SK-N-SH (cell line): ENCODE data around the gene ZNF747. TPM values are rescaled to one million over a fixed set of nuclear protein-coding genes. Genes with fewer than 3 reads are reported as not detected.

Experiments
- CTCF ChIA-PET: fragments of 300-600, 350-600 bp; formaldehyde crosslinking; extraction: SDS; loops from one replicate; lab custom pipeline; 2021; lab: Yijun Ruan, JAX
- POLR2A ChIA-PET: fragments of 350-600 bp; sonication (Branson Sonifier 250); formaldehyde crosslinking; extraction: SDS; loops from one replicate; lab custom pipeline; 2020; ENCODE audit warnings: antibody characterized with exemption, inconsistent platforms; lab: Yijun Ruan, JAX
- DNase-seq: peaks from one replicate; pipeline ENCODE4 v3.0.0; 2012
- H2AFZ ChIP-seq: fragments of 200-600 bp; sonication (generic); 2 replicates; pipeline ENCODE4 v1.8.1; 2016; ENCODE audit warnings: antibody characterized with exemption, mild to moderate bottlenecking, low read depth
- H3F3A ChIP-seq: fragments of 200-600 bp; sonication (generic); replicated peaks from 2 replicates; pipeline ENCODE3; 2016; ENCODE audit warnings: antibody characterized with exemption, mild to moderate bottlenecking; ENCODE audit not compliant: insufficient read depth
- H3K27ac ChIP-seq, 2 experiments: fragments of 200-500 bp in 1 of 2; fragments of 200-600 bp in 1 of 2; sonication (Bioruptor generic) in 1 of 2; sonication (generic), shearing (Covaris generic) in 1 of 2; 2 replicates each; pipeline versions ENCODE4 v1.5.1 to v1.6.1; 2014 to 2016; ENCODE audit warnings: low read depth in 2 of 2, inconsistent platforms in 1 of 2, low read length in 1 of 2, mild to moderate bottlenecking in 1 of 2, mixed read lengths in 1 of 2
- H3K27me3 ChIP-seq: fragments of 200-600 bp; sonication (generic), shearing (Covaris generic); 2 replicates; pipeline ENCODE4 v1.6.1; 2016; ENCODE audit warnings: mixed run types; ENCODE audit not compliant: insufficient read depth
- H3K36me3 ChIP-seq, 2 experiments: fragments of 200-500 bp in 1 of 2; fragments of 200-600 bp in 1 of 2; sonication (Bioruptor generic) in 1 of 2; sonication (generic) in 1 of 2; replicated peaks in 1 of 2; 2 replicates each; pipeline versions ENCODE3 to v1.5.1; 2014 to 2016; ENCODE audit warnings: low read length in 1 of 2, mild to moderate bottlenecking in 1 of 2; ENCODE audit not compliant: insufficient read depth in 2 of 2, control insufficient read depth in 1 of 2
- H3K4me1 ChIP-seq, 2 experiments: fragments of 200-500 bp in 1 of 2; fragments of 200-600 bp in 1 of 2; sonication (Bioruptor generic) in 1 of 2; sonication (generic), shearing (Covaris generic) in 1 of 2; 2 replicates each; pipeline versions ENCODE4 v1.5.1 to v1.6.1; 2014 to 2016; ENCODE audit warnings: low read depth in 1 of 2, low read length in 1 of 2, mixed run types in 1 of 2; ENCODE audit not compliant: insufficient read depth in 2 of 2, control insufficient read depth in 1 of 2
- H3K4me2 ChIP-seq: fragments of 200-600 bp; sonication (generic), shearing (Covaris generic); 2 replicates; pipeline ENCODE4 v1.6.1; 2017; ENCODE audit warnings: mixed run types
- H3K4me3 ChIP-seq, 2 experiments: fragments of 200-500 bp in 1 of 2; fragments of 200-600 bp in 1 of 2; sonication (Bioruptor generic) in 1 of 2; sonication (generic), shearing (Covaris generic) in 1 of 2; 2 replicates each; pipeline versions ENCODE4 v1.5.1 to v1.8.1; 2014 to 2016; ENCODE audit warnings: low read depth in 2 of 2, inconsistent platforms in 1 of 2, low read length in 1 of 2, mild to moderate bottlenecking in 1 of 2, mixed read lengths in 1 of 2, moderate library complexity in 1 of 2
- H3K79me2 ChIP-seq: fragments of 200-600 bp; sonication (generic); 2 replicates; pipeline ENCODE4 v1.8.1; 2017; ENCODE audit warnings: mild to moderate bottlenecking; ENCODE audit not compliant: insufficient read depth
- H3K9ac ChIP-seq: fragments of 200-600 bp; sonication (generic); 2 replicates; pipeline ENCODE4 v1.6.1; 2017; ENCODE audit warnings: mixed run types
- H3K9me2 ChIP-seq: fragments of 200-600 bp; sonication (generic); 2 replicates; pipeline ENCODE4 v1.6.1; 2017; ENCODE audit warnings: mixed run types
- H3K9me3 ChIP-seq: fragments of 200-600 bp; sonication (generic); 2 replicates; pipeline ENCODE4 v1.6.1; 2017; ENCODE audit warnings: mixed run types, mild to moderate bottlenecking, moderate library complexity
- H4K20me1 ChIP-seq: fragments of 200-600 bp; sonication (generic); 2 replicates; pipeline ENCODE4 v1.6.1; 2017; ENCODE audit warnings: mild to moderate bottlenecking, mixed run types; ENCODE audit not compliant: insufficient read depth
- CHD2 ChIP-seq: fragments of 150-350 bp; IDR thresholded peaks from 2 replicates; pipeline ENCODE4 v1.6.1; 2018; ENCODE audit warnings: low read length; ENCODE audit not compliant: partially characterized antibody
- EP300 ChIP-seq, 2 experiments: IDR thresholded peaks; 2 replicates each; pipeline versions ENCODE4 v1.4.0 to v1.6.1; 2012; ENCODE audit warnings: borderline replicate concordance in 1 of 2, low read depth in 1 of 2, low read length in 1 of 2
- EZH2phosphoT487 ChIP-seq: fragments of 200-600 bp; sonication (generic); IDR thresholded peaks from 2 replicates; pipeline ENCODE4 v1.6.1; 2017; ENCODE audit warnings: low read depth, mixed run types, mild to moderate bottlenecking, antibody characterized with exemption, moderate library complexity, borderline replicate concordance
- FOSL2 ChIP-seq: IDR thresholded peaks from 2 replicates; pipeline ENCODE4 v1.4.0; 2012; ENCODE audit warnings: low read depth, mild to moderate bottlenecking, moderate library complexity, borderline replicate concordance
- FOXJ3 ChIP-seq: sonication (generic); formaldehyde crosslinking; IDR thresholded peaks from 2 replicates; pipeline ENCODE4 v1.5.1; 2020; ENCODE audit warnings: mild to moderate bottlenecking, missing genetic modification reagents
- FOXM1 ChIP-seq: IDR thresholded peaks from 2 replicates; pipeline ENCODE4 v1.4.0; 2012; ENCODE audit warnings: low read depth, mild to moderate bottlenecking
- JUND ChIP-seq: IDR thresholded peaks from 2 replicates; pipeline ENCODE4 v1.4.0; 2012
- MEF2A ChIP-seq: IDR thresholded peaks from 2 replicates; pipeline ENCODE4 v1.4.0; 2012; ENCODE audit warnings: low read depth, borderline replicate concordance
- MXI1 ChIP-seq: IDR thresholded peaks from 2 replicates; pipeline ENCODE4 v1.6.1; 2012; ENCODE audit warnings: mild to moderate bottlenecking, low read depth, low read length, improper control_type of control experiment
- POLR2AphosphoS5 ChIP-seq: IDR thresholded peaks from 2 replicates; pipeline ENCODE4 v1.6.1; 2012; ENCODE audit warnings: low read depth, low read length
- RAD21 ChIP-seq: IDR thresholded peaks from 2 replicates; pipeline ENCODE4 v1.6.1; 2012; ENCODE audit warnings: mild to moderate bottlenecking, low read length
- RXRA ChIP-seq: IDR thresholded peaks from 2 replicates; pipeline ENCODE4 v1.4.0; 2012; ENCODE audit warnings: low read depth, mild to moderate bottlenecking, borderline replicate concordance
- SIN3A ChIP-seq: IDR thresholded peaks from 2 replicates; pipeline ENCODE4 v1.6.1; 2012; ENCODE audit warnings: low read depth, mild to moderate bottlenecking, low read length, moderate library complexity, borderline replicate concordance
- SMC3 ChIP-seq: IDR thresholded peaks from 2 replicates; pipeline ENCODE4 v1.6.1; 2012; ENCODE audit warnings: low read depth, low read length, improper control_type of control experiment
- TAF1 ChIP-seq: IDR thresholded peaks from 2 replicates; pipeline ENCODE4 v1.6.1; 2012; ENCODE audit warnings: low read depth, mild to moderate bottlenecking, low read length, moderate library complexity, borderline replicate concordance
- TCF12 ChIP-seq: IDR thresholded peaks from 2 replicates; pipeline ENCODE4 v1.4.0; 2012
- TEAD4 ChIP-seq: IDR thresholded peaks from 2 replicates; pipeline ENCODE4 v1.4.0; 2012; ENCODE audit warnings: mild to moderate bottlenecking, borderline replicate concordance; ENCODE audit not compliant: insufficient read depth
- YY1 ChIP-seq: IDR thresholded peaks from 2 replicates; pipeline ENCODE4 v1.4.0; 2012; ENCODE audit warnings: low read depth, mild to moderate bottlenecking
- WGBS: methylation state at CpG from one replicate; pipeline ENCODE4 v1.1.6; 2017; ENCODE audit warnings: low lambda C conversion rate; 5-methylcytosine and 5-hydroxymethylcytosine counted together
- polyA plus RNA-seq, 3 experiments: library from polyadenylated mRNA; depleted of rRNA; stranded (reverse); fragments of >200 nt; gene quantifications; 2 replicates each; pipeline ENCODE4 v1.2.3, GENCODE V29; 2012
- TF ChIP-seq, protein P1 (sequence below): IDR thresholded peaks from 2 replicates; pipeline ENCODE4; 2012
- TF ChIP-seq, protein P2 (sequence below): IDR thresholded peaks from 2 replicates; pipeline ENCODE4 v1.4.0; 2012; ENCODE audit warnings: low read depth, borderline replicate concordance
- TF ChIP-seq, protein P3 (sequence below): fragments of 150-350 bp; IDR thresholded peaks from 2 replicates; pipeline ENCODE4 v1.6.1; 2017; ENCODE audit warnings: antibody characterized with exemption, low read length, low read depth, borderline replicate concordance

Gene ZNF747
- polyA plus RNA-seq, 1 of the 3 experiments (the other 2 are of a cell fraction): 5.8 TPM

DNA sequence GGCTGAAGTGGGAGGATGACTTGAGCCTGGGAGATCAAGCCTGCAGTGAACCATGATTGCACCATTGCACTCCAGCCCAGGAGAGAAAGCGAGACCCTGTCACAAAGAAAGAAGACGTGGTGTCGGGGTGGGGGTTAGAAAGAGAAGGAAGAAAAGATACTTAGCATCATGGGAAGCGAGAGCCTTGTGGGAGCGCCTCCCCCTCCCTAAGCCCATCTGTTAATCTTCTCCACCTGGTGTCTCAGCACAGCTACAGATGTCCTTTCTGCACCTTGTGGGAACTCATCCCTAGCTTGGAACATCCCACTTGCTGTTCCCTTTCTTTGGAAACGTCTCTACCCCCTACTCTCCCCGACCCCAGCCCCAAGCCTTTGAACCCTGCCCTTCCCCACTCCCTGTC, 30.9 kb upstream of the ZNF747 start:
- ChIA-PET CTCF (interaction anchor here (1.1 to 1.8 kb wide), 4 partner anchors 16 to 135 kb away, joined by 3 to 7 read pairs (median 4); partner anchors contain the start of genes DCTPP1 and ZNF747), POLR2A (interaction anchor here (1.3 to 1.5 kb wide), 2 partner anchors 8 to 29 kb away, joined by 3 to 4 read pairs; no protein-coding TSS in a partner anchor)

DNA sequence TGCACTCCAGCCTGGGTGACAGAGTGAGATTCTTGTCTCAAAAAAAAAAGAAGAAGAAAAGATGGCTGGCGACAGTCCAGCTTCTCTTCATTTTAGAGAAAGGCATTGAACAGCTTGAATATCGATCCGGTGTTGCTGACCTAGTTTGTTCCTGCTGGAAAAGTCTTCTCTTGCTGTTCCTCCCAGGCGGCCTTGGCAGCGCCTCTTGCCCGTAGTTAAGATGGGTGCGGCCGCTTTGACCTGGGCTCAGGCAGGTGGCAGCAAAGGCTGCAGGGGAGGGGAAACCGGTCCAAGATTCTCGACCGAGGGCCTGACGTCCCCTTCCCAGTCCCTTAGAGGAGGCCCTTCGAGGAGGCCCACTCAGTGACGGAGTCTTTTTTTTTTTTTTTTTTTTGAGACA, 27.4 kb upstream of the ZNF747 start:
- TF ChIP-seq, protein P1, sequence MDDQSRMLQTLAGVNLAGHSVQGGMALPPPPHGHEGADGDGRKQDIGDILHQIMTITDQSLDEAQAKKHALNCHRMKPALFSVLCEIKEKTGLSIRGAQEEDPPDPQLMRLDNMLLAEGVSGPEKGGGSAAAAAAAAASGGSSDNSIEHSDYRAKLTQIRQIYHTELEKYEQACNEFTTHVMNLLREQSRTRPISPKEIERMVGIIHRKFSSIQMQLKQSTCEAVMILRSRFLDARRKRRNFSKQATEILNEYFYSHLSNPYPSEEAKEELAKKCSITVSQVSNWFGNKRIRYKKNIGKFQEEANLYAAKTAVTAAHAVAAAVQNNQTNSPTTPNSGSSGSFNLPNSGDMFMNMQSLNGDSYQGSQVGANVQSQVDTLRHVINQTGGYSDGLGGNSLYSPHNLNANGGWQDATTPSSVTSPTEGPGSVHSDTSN: no peak
- TF ChIP-seq RXRA (no peak), SMC3 (no peak), YY1 (no peak), SIN3A (no peak), FOXM1 (no peak), TCF12 (no peak), EZH2phosphoT487 (no peak), TAF1 (no peak)
- TF ChIP-seq, all 33 proteins: peak for 0
- Histone ChIP-seq H3K4me1 (peaks cover 0 to 3% of the 10 kb centered on the region in 2 experiments; a peak in 1 of 4 replicates), H3K36me3 (no peaks in the 10 kb centered on the region), H3K79me2 (peaks cover 8% of the 10 kb centered on the region), H3K9ac (no peak overlapping the region), H3K27me3 (no peaks in the 10 kb centered on the region), H4K20me1 (no peaks in the 10 kb centered on the region), H2AFZ (no peak overlapping the region), H3K27ac (no peak overlapping the region), H3K9me2 (no peaks in the 10 kb centered on the region), H3K9me3 (no peaks in the 10 kb centered on the region), H3F3A (peaks cover 9% of the 10 kb centered on the region), H3K4me2 (no peak overlapping the region), H3K4me3 (no peak overlapping the region)
- ChIA-PET CTCF (interaction anchor here (0.8 kb wide), 1 partner anchor 30 kb away, joined by 3 read pairs; no protein-coding TSS in a partner anchor), POLR2A (interaction anchor here (0.6 to 1.8 kb wide), 2 partner anchors 10 to 26 kb away, joined by 3 to 8 read pairs; partner anchors contain the start of gene ZNF688)
- WGBS: 96% methylated on average over 14 of the region's 14 CpGs
- no peak for DNase-seq

More for the DNA sequence above, 30.9 kb upstream of the ZNF747 start:
- Histone ChIP-seq H3K4me3 (no peak overlapping the region), H3K36me3 (no peaks in the 10 kb centered on the region), H3K27ac (no peak overlapping the region), H3K4me1 (peaks cover 0 to 6% of the 10 kb centered on the region in 2 experiments; a peak in 1 of 4 replicates), H3F3A (peaks cover 2% of the 10 kb centered on the region), H3K9me3 (no peaks in the 10 kb centered on the region), H2AFZ (no peak overlapping the region), H3K9me2 (no peaks in the 10 kb centered on the region), H3K27me3 (no peaks in the 10 kb centered on the region), H3K79me2 (no peaks in the 10 kb centered on the region)
- WGBS: 65% methylated on average over 7 of the region's 7 CpGs
- no peak for DNase-seq
- TF ChIP-seq YY1 (no peak), TEAD4 (no peak), SIN3A (no peak), FOXM1 (no peak), MEF2A (no peak), TAF1 (no peak), RAD21 (no peak), EP300 (IDR thresholded peaks at IDR 0.05; ENCODE audit: borderline replicate concordance in 1 of 2, low read depth in 1 of 2, low read length in 1 of 2) (no peak), FOXJ3 (CRISPR knock-in tag) (no peak), JUND (no peak), FOSL2 (no peak), MXI1 (no peak), POLR2AphosphoS5 (no peak), CHD2 (no peak), RXRA (no peak)
- TF ChIP-seq, protein P2, sequence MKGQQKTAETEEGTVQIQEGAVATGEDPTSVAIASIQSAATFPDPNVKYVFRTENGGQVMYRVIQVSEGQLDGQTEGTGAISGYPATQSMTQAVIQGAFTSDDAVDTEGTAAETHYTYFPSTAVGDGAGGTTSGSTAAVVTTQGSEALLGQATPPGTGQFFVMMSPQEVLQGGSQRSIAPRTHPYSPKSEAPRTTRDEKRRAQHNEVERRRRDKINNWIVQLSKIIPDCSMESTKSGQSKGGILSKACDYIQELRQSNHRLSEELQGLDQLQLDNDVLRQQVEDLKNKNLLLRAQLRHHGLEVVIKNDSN: no peak
- TF ChIP-seq, protein P3, sequence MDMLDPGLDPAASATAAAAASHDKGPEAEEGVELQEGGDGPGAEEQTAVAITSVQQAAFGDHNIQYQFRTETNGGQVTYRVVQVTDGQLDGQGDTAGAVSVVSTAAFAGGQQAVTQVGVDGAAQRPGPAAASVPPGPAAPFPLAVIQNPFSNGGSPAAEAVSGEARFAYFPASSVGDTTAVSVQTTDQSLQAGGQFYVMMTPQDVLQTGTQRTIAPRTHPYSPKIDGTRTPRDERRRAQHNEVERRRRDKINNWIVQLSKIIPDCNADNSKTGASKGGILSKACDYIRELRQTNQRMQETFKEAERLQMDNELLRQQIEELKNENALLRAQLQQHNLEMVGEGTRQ: no peak
- TF ChIP-seq, all 33 proteins: peak for 0
- H3K9ac ChIP-seq: no peak overlapping the region
- no peak overlapping the region for H3K4me2 ChIP-seq
- H4K20me1 ChIP-seq: no peaks in the 10 kb centered on the region
